Glomerular endothelial cell (primary cell): ENCODE results near the gene GOLM1. TPM values are rescaled to one million over a fixed set of nuclear protein-coding genes. Genes with fewer than 3 reads are reported as not detected.
"Not testable (repeated sequence)": the region's sequence is repeated elsewhere in the genome, so short reads cannot be mapped to it uniquely, and the experiment has no call there.

ENCODE experiments used
- DNase-seq: peaks from one replicate; pipeline ENCODE4 v3.0.0-alpha.2; 2011; ENCODE audit warnings: low read depth, low spot score; ENCODE audit errors: extremely low read depth
- total RNA-seq: library from RNA; depleted of rRNA; stranded (reverse); fragments of >200 nt; gene quantifications from 2 replicates; pipeline ENCODE4 v1.2.3, GENCODE V29; 2015

The GOLM1 gene
- total RNA-seq, 1 donor from 2014 or later = 100 TPM

GRCh38 chr9:86091477-86091876 lies 7.9 kb downstream of the GOLM1 start:
- no peak for DNase-seq

DNA sequence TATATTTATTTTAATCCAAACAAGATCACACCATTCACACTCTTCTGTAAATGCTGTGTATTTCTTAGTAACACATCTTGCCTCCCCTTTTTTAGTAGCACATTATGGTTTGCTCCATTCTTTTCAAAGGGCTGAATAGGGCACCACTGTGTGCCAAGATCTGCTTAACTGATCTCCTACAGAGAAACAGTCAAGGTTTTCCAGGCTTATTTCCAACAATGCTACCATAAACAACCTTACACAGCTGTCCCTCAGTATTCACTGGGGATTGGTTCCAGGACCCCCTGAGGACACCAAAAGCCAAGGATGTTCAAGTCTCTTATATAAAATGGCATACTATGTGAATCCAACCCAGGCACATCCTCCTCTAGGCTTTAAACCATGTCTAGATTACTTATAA lies 16.5 kb downstream of the GOLM1 start:
- no peak for DNase-seq

GRCh38 chr9:86079865-86080469 lies 19.4 kb downstream of the GOLM1 start:
- DNase-seq = no peak

GRCh38 chr9:86079421-86079831 lies 19.9 kb downstream of the GOLM1 start:
- no peak for DNase-seq

GRCh38 chr9:86078731-86079130 lies 20.6 kb downstream of the GOLM1 start:
- no peak for DNase-seq

- no peak for DNase-seq
Measured at GRCh38 chr9:86077276-86077675, 22.1 kb downstream of the GOLM1 start.

DNA sequence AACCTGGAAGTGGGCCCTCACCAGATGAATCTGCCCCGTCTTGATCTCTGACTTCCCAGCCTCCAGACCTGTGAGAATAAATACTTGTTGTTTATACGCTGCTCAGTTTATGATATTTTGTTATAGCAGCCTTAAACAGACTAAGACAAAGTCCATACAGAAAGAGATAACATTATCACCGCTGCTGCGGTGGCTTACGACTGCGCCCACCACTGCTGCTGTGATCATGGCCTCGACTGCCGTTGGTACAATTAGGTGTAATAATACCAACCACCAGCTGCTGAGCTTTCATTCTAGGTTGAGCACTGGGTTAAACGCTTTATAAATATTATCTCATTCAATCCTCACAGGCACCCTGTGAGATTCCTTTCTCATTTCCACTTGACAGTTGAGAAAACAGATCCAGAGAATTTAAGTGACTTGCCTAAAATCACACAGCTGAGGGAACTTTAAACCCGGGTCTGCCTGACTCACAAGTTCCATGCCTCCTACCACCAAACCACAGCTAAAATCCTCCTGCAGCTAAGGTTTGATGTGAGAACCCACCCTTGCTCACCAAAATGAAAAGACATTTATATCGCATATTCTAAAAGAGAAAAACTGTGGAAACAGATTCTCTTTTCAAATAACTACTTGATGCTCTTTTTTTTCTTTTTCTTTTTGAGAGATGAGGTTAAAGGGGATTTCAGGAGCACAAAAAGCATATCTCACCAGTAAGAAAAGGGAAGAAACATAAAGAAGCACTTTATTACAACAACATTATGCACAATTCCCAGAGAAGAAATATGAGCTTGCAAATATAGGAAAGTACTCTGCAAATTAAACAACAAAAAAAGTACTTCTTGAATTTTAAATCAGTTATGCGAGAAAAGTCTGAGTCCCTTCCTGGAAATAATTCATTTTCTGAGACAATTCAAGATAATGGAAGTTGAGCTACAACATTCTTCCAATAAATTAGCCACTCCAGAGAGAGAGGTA lies 23.9 kb downstream of the GOLM1 start:
- no peak for DNase-seq

- no peak for DNase-seq
Measured at GRCh38 chr9:86073839-86074238, 25.5 kb downstream of the GOLM1 start.

GRCh38 chr9:86072394-86072877 lies 26.9 kb downstream of the GOLM1 start:
- DNase-seq = no peak

DNA sequence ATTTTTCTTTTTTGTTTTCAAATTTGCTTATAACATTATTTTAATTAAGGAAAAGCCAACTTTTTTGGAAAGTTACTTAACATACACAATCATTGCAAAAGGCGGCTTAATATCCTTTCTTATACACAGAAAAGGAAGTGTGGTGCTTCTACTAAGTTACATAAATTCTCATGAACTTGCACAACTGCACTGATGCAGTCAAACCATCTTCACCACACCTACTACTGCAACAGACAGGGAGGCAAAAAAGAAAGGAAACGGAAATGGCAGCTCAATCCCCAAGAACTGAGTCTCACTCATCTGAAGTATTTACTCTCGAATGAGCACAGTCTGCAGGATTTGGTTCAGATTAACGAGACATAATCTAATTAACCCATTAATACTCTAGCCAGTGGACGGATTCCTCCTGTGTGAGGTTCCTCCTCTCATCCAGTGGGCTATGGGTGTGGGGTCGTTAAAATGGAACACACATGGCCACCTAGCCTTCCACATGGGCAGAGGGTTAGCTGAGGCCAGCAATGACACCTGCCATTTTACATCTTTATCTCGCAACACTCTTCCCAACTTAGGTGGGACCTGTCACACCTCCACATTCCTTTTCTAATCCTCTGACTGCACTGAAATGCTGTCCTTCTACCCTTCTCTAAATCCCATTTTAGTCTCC lies 30.0 kb downstream of the GOLM1 start:
- no peak for DNase-seq

GRCh38 chr9:86064220-86064619 lies 35.1 kb downstream of the GOLM1 start:
- no peak for DNase-seq

- no peak for DNase-seq
Measured at GRCh38 chr9:86062845-86063693, 36.3 kb downstream of the GOLM1 start.

- no peak for DNase-seq
Measured at GRCh38 chr9:86061972-86062739, 37.2 kb downstream of the GOLM1 start.

GRCh38 chr9:86057491-86057890 lies 41.9 kb downstream of the GOLM1 start:
- no peak for DNase-seq

GRCh38 chr9:86054695-86055094 lies 44.7 kb downstream of the GOLM1 start:
- no peak for DNase-seq

- DNase-seq = no peak
Measured at GRCh38 chr9:86052556-86053468, 46.5 kb downstream of the GOLM1 start.

DNA sequence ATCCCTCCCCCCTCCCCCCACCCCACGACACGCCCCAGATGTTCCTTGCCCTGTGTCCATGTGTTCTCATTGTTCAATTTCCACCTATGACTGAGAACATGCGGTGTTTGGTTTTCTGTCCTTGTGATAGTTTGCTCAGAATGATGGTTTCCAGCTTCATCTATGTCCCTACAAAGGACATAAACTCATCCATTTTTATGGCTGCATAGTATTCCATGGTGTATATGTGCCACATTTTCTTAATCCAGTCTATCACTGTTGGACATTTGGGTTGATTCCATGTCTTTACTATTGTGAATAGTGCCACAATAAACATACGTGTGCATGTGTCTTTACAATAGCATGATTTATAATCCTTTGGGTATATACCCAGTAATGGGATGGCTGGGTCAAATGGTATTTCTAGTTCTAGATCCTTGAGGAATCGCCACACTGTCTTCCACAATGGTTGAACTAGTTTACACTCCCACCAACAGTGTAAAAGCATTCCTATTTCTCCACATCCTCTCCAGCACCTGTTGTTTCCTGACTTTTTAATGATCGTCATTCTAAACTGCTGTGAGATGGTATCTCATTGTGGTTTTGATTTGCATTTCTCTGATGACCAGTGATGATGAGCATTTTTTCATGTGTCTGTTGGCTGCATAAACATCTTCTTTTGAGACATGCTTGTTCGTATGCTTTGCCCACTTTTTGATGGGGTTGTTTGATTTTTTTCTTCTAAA lies 51.2 kb downstream of the GOLM1 start:
- not testable (repeated sequence) for DNase-seq

DNA sequence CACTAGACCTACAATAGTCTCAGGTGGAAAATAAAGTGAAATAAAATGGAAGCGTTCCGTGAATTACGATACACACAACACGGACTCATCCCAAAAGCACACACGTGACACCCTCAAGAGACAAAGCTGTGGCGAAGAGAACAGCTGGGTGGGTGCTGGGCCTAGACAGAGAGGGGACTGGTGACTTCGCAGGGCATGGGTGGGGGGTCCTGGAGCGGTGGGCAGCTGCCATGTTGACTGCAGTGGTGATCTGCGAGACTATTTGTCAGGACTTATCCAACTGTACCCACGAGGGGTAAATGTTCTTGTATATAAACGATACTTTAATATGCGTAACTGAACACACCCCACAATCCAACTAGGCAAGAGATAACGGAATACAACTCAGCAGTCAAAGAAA lies 52.0 kb downstream of the GOLM1 start:
- DNase-seq = no peak
